ENCODE results near the gene ACOX2. TPM values are rescaled to one million over a fixed set of nuclear protein-coding genes. Genes with fewer than 3 reads are reported as not detected.

Gene ACOX2
- total RNA-seq, 1 experiment from 2014 or later: 12.8 TPM

- TF ChIP-seq YY1 (IDR thresholded peaks at IDR 0.05; ENCODE audit: extremely low read depth, insufficient replicate concordance, low read depth, low read length) (no peak), TCF7L2 (IDR thresholded peaks at IDR 0.05; ENCODE audit: borderline replicate concordance, extremely low read depth, insufficient read depth, insufficient read length) (peak; percentile 70), ZNF274 (IDR thresholded peaks at IDR 0.05; ENCODE audit: low read depth, low read length) (no peak), SIN3A (IDR thresholded peaks at IDR 0.05; ENCODE audit: low read depth) (peak; percentile 88), ZBTB33 (IDR thresholded peaks at IDR 0.05; ENCODE audit: extremely low read depth, insufficient replicate concordance, low read length) (peak; percentile 47), CTCF (IDR thresholded peaks at IDR 0.05 in 2 of 3, conservative IDR thresholded peaks at IDR 0.05 in 1 of 3; ENCODE audit: borderline replicate concordance in 1 of 3, insufficient read depth in 1 of 3, low read depth in 2 of 3, low read length in 2 of 3) (no peak), RAD21 (IDR thresholded peaks at IDR 0.05; ENCODE audit: low read depth) (peak; percentile 12; the same call in 1 of the 2 replicates), ZFX (IDR thresholded peaks at IDR 0.05) (peak; percentile 53), CBX3 (IDR thresholded peaks at IDR 0.05; ENCODE audit: low read depth) (peak; percentile 80)
Observed at GRCh38 chr3:58471025-58471887, 65.7 kb downstream of the ACOX2 start (continued).
